BLaER1 treated with 17β-estradiol and CSF1 and Interleukin-3, amounts not matched to agents 10 nM and 100 nM (cell line): Measurements from ENCODE around the gene PTK7.
A peak's percentile ranks its signal among the peaks of the same experiment; 100 is the strongest.

Source experiments
- H3K27ac ChIP-seq, 11 experiments: shearing (Covaris generic); formaldehyde crosslinking; 2 replicates each; pipeline ENCODE4 v1.8.1; 2022
- H3K27me3 ChIP-seq, 11 experiments: shearing (Covaris generic); formaldehyde crosslinking; 2 replicates each; pipeline ENCODE4 v1.8.1; 2022
- H3K36me3 ChIP-seq, 11 experiments: shearing (Covaris generic); formaldehyde crosslinking; 2 replicates each; pipeline ENCODE4 v1.8.1; 2022
- H3K4me1 ChIP-seq, 10 experiments: shearing (Covaris generic); formaldehyde crosslinking; 2 replicates each; pipeline ENCODE4 v1.8.1; 2022
- H3K4me2 ChIP-seq, 11 experiments: shearing (Covaris generic); formaldehyde crosslinking; 2 replicates each; pipeline ENCODE4 v1.8.1; 2022
- H3K4me3 ChIP-seq, 10 experiments: shearing (Covaris generic); formaldehyde crosslinking; 2 replicates each; pipeline ENCODE4 v1.8.1; 2022
- H3K9ac ChIP-seq, 11 experiments: shearing (Covaris generic); formaldehyde crosslinking; 2 replicates each; pipeline ENCODE4 v1.8.1; 2022
- H3K9me3 ChIP-seq, 11 experiments: shearing (Covaris generic); formaldehyde crosslinking; replicated peaks in 1 of 11; 2 replicates each; pipeline ENCODE4 v1.8.1; 2022
- H4K20me1 ChIP-seq, 11 experiments: shearing (Covaris generic); formaldehyde crosslinking; 2 replicates each; pipeline ENCODE4 v1.8.1; 2022
- Cebpa-rat ChIP-seq, 11 experiments: shearing (Covaris generic); IDR thresholded peaks; 2 replicates each; pipeline ENCODE4 v1.8.1; 2022

Gene PTK7

DNA sequence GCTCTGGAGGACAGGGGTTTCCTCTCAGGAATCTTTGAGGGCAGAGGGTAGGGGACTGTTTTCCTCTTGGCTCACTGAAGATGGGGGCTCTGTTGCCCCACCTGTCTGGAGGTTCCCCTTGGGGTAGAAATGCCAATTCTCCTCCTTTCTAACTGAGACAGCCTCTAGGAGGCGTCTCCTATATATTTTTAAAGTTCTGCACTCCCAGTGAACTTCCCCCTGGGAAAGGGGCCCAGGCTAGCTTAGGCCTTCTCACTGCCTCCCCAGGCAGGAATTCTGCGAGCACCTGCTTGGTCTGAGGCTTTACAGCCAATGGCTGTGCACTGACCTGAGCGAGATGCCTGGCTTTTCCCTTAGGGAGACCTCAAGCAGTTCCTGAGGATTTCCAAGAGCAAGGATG lies 70.1 kb downstream of the PTK7 start:
- Histone ChIP-seq H3K9me3 (no peaks in the 10 kb centered on the region), H3K27me3 (no peaks in the 10 kb centered on the region), H3K36me3 (peaks cover 5 to 74% (median 44%) of the 10 kb centered on the region in 11 experiments; a peak in 19 of 22 replicates), H3K9ac (peak overlapping the region in 2 of 11 experiments; percentile 7 to 10; a peak in 1 of 22 replicates), H3K4me1 (peaks cover 4 to 42% (median 22%) of the 10 kb centered on the region in 10 experiments; a peak in 13 of 20 replicates), H4K20me1 (0 out of 22 replicates have a peak, but pooled peaks cover 0 to 10% (median 0%) of the 10 kb centered on the region in 11 experiments), H3K4me3 (no peak overlapping the region), H3K4me2 (no peak overlapping the region), H3K27ac (no peak overlapping the region)
- TF ChIP-seq Cebpa-rat (IDR thresholded peaks at IDR 0.05), result no peak

DNA sequence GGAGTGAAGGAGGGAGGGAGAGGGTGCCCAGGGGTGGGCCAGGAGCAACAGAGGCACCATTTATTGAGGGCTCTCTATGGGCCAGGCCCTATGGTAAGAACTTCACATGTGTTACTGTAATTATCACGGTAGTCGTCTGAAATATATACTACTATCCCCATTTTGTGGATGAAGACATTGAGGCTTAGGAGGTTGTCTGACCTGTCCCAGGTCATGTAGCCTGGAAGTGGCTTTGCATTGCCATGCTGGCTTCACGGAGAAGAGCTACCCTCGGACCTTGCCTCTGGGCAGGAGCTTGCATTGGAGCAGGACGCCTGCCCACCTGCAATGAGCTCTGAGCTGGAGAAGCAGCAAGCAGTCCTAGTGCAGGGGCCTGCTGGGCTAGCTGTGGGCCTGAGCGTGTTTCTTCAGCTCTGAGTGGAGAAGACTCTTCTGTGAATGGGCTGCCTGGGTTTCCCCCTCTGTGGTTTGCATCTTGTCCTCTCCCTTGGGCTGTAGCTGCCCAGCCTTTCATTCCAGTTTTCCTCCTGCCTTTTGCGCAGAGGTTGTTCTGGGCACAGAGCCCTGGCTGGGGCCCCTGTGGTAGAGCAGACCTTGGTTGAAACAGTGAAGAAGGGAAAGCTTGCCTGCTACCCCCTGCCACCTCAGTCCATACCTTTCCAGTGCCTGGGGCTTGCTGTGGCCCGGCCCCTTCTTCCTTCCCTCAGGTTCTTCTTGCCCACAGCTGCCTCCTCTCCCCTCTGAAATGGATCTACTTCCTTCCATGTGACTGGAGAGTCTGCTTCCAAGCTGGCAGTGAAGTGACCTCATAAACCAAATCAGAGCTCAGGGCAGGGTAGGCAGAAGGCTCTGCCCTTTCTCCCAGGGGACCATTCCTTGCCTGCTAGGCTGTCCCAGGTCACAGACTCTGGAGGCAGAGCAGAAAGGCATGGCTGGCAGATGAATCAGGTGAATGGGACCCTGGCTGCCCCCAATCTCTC lies 70.9 kb downstream of the PTK7 start:
- H3K9me3 ChIP-seq, result no peaks in the 10 kb centered on the region
- H3K4me3 ChIP-seq, result no peak overlapping the region
- H3K27me3 ChIP-seq, result no peaks in the 10 kb centered on the region
- H3K4me2 ChIP-seq, result no peak overlapping the region
- H3K4me1 ChIP-seq, result peaks cover 4 to 36% (median 19%) of the 10 kb centered on the region in 10 experiments; a peak in 13 of 20 replicates
- no peak for TF ChIP-seq Cebpa-rat (IDR thresholded peaks at IDR 0.05)
- peak overlapping the region in 2 of 11 experiments; percentile 10 to 27; a peak in 4 of 22 replicates for H3K9ac ChIP-seq
- peaks cover 5 to 71% (median 44%) of the 10 kb centered on the region in 11 experiments; a peak in 19 of 22 replicates for H3K36me3 ChIP-seq
- 0 out of 22 replicates have a peak, but pooled peaks cover 0 to 6% (median 0%) of the 10 kb centered on the region in 11 experiments for H4K20me1 ChIP-seq
- H3K27ac ChIP-seq, result no peak overlapping the region

- Histone ChIP-seq H4K20me1 (0 out of 22 replicates have a peak, but pooled peaks cover 0 to 6% (median 0%) of the 10 kb centered on the region in 11 experiments), H3K36me3 (peaks cover 5 to 73% (median 49%) of the 10 kb centered on the region in 11 experiments; a peak in 19 of 22 replicates), H3K27me3 (no peaks in the 10 kb centered on the region), H3K4me3 (no peak overlapping the region), H3K9ac (peak overlapping the region in 2 of 11 experiments; percentile 9 to 27; a peak in 3 of 22 replicates), H3K27ac (no peak overlapping the region), H3K9me3 (no peaks in the 10 kb centered on the region), H3K4me2 (no peak overlapping the region), H3K4me1 (peaks cover 4 to 27% (median 13%) of the 10 kb centered on the region in 10 experiments; a peak in 12 of 20 replicates)
- no peak for TF ChIP-seq Cebpa-rat (IDR thresholded peaks at IDR 0.05)
Measured at GRCh38 chr6:43147691-43148477, 71.8 kb downstream of the PTK7 start.

DNA sequence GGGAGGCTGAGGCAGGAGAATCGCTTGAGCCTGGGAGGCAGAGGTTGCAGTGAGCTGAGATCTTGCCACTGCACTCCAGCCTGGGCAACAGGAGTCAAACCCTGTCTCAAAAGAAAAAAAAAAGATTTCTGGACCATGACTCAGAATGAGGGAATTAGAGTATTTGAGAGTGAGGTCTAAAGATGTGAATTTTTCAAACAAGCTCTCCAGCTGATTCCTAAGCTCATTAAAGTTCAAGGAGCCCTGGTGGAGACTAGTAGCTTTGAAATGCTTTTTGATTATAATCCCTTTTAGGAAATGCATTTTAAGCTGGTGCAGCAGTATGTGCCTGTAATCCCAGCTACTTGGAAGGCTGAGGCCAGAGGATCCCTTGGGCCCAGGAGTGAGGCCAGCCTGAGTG lies 73.2 kb downstream of the PTK7 start:
- Histone ChIP-seq H3K4me2 (peak overlapping the region in 1 of 11 experiments; percentile 4; a peak in 1 of 22 replicates), H4K20me1 (0 out of 22 replicates have a peak, but pooled peaks cover 0 to 6% (median 0%) of the 10 kb centered on the region in 11 experiments), H3K36me3 (peaks cover 5 to 79% (median 48%) of the 10 kb centered on the region in 11 experiments; a peak in 19 of 22 replicates), H3K4me3 (no peak overlapping the region), H3K4me1 (peaks cover 0 to 17% (median 7%) of the 10 kb centered on the region in 10 experiments; a peak in 8 of 20 replicates), H3K27me3 (no peaks in the 10 kb centered on the region), H3K27ac (no peak overlapping the region), H3K9ac (no peak overlapping the region), H3K9me3 (no peaks in the 10 kb centered on the region)
- no peak for TF ChIP-seq Cebpa-rat (IDR thresholded peaks at IDR 0.05)

- H3K9ac ChIP-seq, result no peak overlapping the region
- no peak overlapping the region for H3K4me3 ChIP-seq
- H3K4me2 ChIP-seq, result peak overlapping the region in 6 of 11 experiments; percentile 4 to 26 (median 14); a peak in 4 of 22 replicates
- H3K27me3 ChIP-seq, result no peaks in the 10 kb centered on the region
- H3K9me3 ChIP-seq, result no peaks in the 10 kb centered on the region
- 0 out of 22 replicates have a peak, but pooled peaks cover 0 to 6% (median 0%) of the 10 kb centered on the region in 11 experiments for H4K20me1 ChIP-seq
- H3K4me1 ChIP-seq, result peaks cover 0 to 17% (median 7%) of the 10 kb centered on the region in 10 experiments; a peak in 9 of 20 replicates
- TF ChIP-seq Cebpa-rat (IDR thresholded peaks at IDR 0.05), result no peak
- H3K27ac ChIP-seq, result no peak overlapping the region
- peaks cover 3 to 79% (median 47%) of the 10 kb centered on the region in 11 experiments; a peak in 19 of 22 replicates for H3K36me3 ChIP-seq
Measured at GRCh38 chr6:43150051-43150751, 74.1 kb downstream of the PTK7 start.

DNA sequence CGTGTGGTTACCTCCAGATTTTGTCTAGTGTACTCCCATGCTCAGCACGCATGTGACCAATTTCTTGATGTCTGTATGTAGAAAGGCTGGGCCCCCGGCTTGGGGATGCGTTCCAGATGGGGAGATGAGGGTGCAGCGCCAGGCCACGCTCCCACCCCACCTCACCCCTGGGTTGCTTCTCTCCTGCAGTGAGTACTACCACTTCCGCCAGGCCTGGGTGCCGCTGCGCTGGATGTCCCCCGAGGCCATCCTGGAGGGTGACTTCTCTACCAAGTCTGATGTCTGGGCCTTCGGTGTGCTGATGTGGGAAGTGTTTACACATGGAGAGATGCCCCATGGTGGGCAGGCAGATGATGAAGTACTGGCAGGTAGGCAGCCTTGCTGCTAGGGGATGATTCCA lies 83.5 kb downstream of the PTK7 start:
- Histone ChIP-seq H3K36me3 (peaks cover 0 to 49% (median 24%) of the 10 kb centered on the region in 11 experiments; a peak in 18 of 22 replicates), H3K4me3 (no peak overlapping the region), H3K4me2 (peak overlapping the region in 1 of 11 experiments; percentile 16; a peak in 2 of 22 replicates), H3K4me1 (peaks cover 0 to 6% (median 0%) of the 10 kb centered on the region in 10 experiments; a peak in 7 of 20 replicates), H3K27me3 (no peaks in the 10 kb centered on the region), H4K20me1 (no peaks in the 10 kb centered on the region; a peak in 1 of 22 replicates), H3K9ac (no peak overlapping the region; a peak in 1 of 22 replicates), H3K9me3 (no peaks in the 10 kb centered on the region), H3K27ac (no peak overlapping the region)
- no peak for TF ChIP-seq Cebpa-rat (IDR thresholded peaks at IDR 0.05)

DNA sequence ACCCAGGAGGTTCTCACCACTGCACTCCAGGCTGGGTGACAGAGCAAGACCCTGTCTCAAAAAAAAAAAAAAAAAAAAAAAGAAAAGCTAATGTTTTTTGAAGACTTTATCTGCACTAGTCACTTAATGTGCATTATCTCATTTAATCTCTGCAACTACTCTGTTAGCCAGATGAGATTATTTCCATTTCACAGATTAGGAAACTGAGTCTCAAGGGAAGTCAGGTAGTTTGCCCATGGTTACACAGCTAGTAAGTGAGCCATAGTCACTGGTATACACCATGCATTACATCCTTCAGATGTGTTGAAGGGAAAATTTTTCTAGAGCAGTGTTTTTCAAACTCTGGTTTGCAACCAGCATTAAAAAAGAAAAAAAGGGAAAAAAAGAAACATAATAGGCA lies 87.8 kb downstream of the PTK7 start:
- no peak overlapping the region for H3K4me2 ChIP-seq
- H3K4me3 ChIP-seq, result no peak overlapping the region
- H3K27me3 ChIP-seq, result no peaks in the 10 kb centered on the region
- H3K36me3 ChIP-seq, result peaks cover 0 to 33% (median 19%) of the 10 kb centered on the region in 11 experiments; a peak in 18 of 22 replicates
- no peak overlapping the region for H3K27ac ChIP-seq
- H3K4me1 ChIP-seq, result peaks cover 0 to 6% (median 0%) of the 10 kb centered on the region in 10 experiments; a peak in 6 of 20 replicates
- no peak overlapping the region for H3K9ac ChIP-seq
- TF ChIP-seq Cebpa-rat (IDR thresholded peaks at IDR 0.05), result no peak
- no peaks in the 10 kb centered on the region for H3K9me3 ChIP-seq
- H4K20me1 ChIP-seq, result no peaks in the 10 kb centered on the region; a peak in 1 of 22 replicates
